ENCODE results near the gene RNF144A. TPM values are rescaled to one million over a fixed set of nuclear protein-coding genes. Genes with fewer than 3 reads are reported as not detected.
A peak's percentile ranks its signal among the peaks of the same experiment; 100 is the strongest.

Gene RNF144A
- polyA plus RNA-seq, 1 of the 3 experiments (the other 2 are of a cell fraction): 15.6 TPM

DNA sequence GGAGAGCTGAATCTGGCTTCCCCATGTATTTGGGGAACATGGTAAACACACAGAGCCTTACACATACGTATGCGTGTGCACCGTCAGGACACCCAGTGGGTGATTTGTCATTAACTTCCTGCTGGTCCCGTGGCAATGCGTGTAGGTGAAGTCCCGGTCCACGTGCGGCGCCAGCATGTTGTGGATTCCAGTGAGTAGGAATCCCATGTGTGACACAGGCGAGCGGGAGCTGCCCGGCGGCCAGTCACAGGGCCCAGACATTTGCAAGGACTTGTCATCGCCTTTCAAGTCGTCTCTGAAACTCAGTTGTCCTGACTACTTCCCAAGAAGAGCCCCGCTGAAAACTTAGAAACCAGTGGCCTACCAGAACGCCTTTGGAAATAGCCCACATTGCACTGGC is 102.0 kb downstream of the RNF144A start:
- H3K27ac ChIP-seq (ENCODE audit: low read depth in 2 of 2, low read length in 1 of 2): peak overlapping the region in 1 of 2 experiments; percentile 99; a peak in 2 of 4 replicates
- no peak for DNase-seq
- H3K4me3 ChIP-seq (ENCODE audit: low read depth in 2 of 2, low read length in 1 of 2): no peak overlapping the region
- H3K9ac ChIP-seq: no peak overlapping the region
- peaks cover 6 to 30% of the 10 kb centered on the region in 2 experiments for H3K36me3 ChIP-seq (replicated peaks in 1 of 2; ENCODE audit: control insufficient read depth in 1 of 2, insufficient read depth in 2 of 2, low read length in 1 of 2)
- H3K4me1 ChIP-seq (ENCODE audit: control insufficient read depth in 1 of 2, insufficient read depth in 2 of 2, low read depth in 1 of 2, low read length in 1 of 2): peaks cover 18 to 69% of the 10 kb centered on the region in 2 experiments
- no peak overlapping the region for H2AFZ ChIP-seq (ENCODE audit: low read depth)
- TF ChIP-seq EP300 (IDR thresholded peaks at IDR 0.05; ENCODE audit: borderline replicate concordance in 1 of 2, low read depth in 1 of 2, low read length in 1 of 2): no peak
- TF ChIP-seq ELF1 (IDR thresholded peaks at IDR 0.05): no peak
- no peak for TF ChIP-seq SIN3A (IDR thresholded peaks at IDR 0.05; ENCODE audit: borderline replicate concordance, low read depth, low read length)
- no peak for TF ChIP-seq TEAD4 (IDR thresholded peaks at IDR 0.05; ENCODE audit: borderline replicate concordance, insufficient read depth)
- TF ChIP-seq MXI1 (IDR thresholded peaks at IDR 0.05; ENCODE audit: low read depth, low read length): no peak
- TF ChIP-seq FOSL2 (IDR thresholded peaks at IDR 0.05; ENCODE audit: borderline replicate concordance, low read depth): no peak
- TF ChIP-seq NFIC (IDR thresholded peaks at IDR 0.05; ENCODE audit: borderline replicate concordance): no peak
- TF ChIP-seq, protein P1, sequence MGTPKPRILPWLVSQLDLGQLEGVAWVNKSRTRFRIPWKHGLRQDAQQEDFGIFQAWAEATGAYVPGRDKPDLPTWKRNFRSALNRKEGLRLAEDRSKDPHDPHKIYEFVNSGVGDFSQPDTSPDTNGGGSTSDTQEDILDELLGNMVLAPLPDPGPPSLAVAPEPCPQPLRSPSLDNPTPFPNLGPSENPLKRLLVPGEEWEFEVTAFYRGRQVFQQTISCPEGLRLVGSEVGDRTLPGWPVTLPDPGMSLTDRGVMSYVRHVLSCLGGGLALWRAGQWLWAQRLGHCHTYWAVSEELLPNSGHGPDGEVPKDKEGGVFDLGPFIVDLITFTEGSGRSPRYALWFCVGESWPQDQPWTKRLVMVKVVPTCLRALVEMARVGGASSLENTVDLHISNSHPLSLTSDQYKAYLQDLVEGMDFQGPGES (IDR thresholded peaks at IDR 0.05; ENCODE audit: low read depth, low read length): no peak
- TF ChIP-seq, protein P2, sequence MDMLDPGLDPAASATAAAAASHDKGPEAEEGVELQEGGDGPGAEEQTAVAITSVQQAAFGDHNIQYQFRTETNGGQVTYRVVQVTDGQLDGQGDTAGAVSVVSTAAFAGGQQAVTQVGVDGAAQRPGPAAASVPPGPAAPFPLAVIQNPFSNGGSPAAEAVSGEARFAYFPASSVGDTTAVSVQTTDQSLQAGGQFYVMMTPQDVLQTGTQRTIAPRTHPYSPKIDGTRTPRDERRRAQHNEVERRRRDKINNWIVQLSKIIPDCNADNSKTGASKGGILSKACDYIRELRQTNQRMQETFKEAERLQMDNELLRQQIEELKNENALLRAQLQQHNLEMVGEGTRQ (IDR thresholded peaks at IDR 0.05; ENCODE audit: borderline replicate concordance, low read depth, low read length): no peak
- TF ChIP-seq YY1 (IDR thresholded peaks at IDR 0.05; ENCODE audit: low read depth): no peak
- H4K20me1 ChIP-seq (ENCODE audit: insufficient read depth): no peaks in the 10 kb centered on the region
- no peak overlapping the region for H3K4me2 ChIP-seq
- CTCF ChIA-PET: interaction anchor here (0.9 to 17.6 kb wide), 8 partner anchors 10 to 124 kb away, joined by 3 to 437 read pairs (median 25); partner anchors contain the start of gene RNF144A
- WGBS (ENCODE audit: low lambda C conversion rate): 88% methylated on average over 16 of the region's 17 CpGs
- H3K9me2 ChIP-seq: no peaks in the 10 kb centered on the region
- H3K27me3 ChIP-seq (ENCODE audit: insufficient read depth): no peaks in the 10 kb centered on the region
- H3K79me2 ChIP-seq (ENCODE audit: insufficient read depth): no peaks in the 10 kb centered on the region
- no peaks in the 10 kb centered on the region for H3K9me3 ChIP-seq
- POLR2A ChIA-PET: interaction anchor here (1.3 to 1.8 kb wide), 2 partner anchors 11 to 26 kb away, joined by 3 to 4 read pairs; no protein-coding TSS in a partner anchor
- H3F3A ChIP-seq (replicated peaks; ENCODE audit: insufficient read depth): peaks cover 13% of the 10 kb centered on the region

DNA sequence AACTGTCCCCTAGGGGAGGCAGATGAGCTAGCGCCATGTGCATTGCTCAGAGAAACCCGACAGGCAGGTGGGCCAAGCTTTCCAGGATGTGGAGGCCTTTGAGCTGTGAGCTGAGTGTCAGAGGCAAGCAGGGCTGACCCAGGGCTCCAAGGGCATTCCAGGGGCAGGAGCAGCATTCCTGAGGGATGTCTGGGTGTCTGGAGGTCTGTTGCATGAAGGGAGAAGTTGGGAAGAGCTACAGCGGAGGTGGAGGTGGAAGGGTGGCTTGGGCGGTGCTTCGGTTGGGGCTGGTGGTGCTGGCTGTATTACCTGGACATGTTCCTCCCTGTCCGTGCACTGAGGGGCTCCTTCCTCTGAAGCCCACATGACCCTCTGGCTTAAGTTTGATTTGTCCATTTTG is 102.8 kb downstream of the RNF144A start:
- H3F3A ChIP-seq (replicated peaks; ENCODE audit: insufficient read depth): peaks cover 5% of the 10 kb centered on the region
- CTCF ChIA-PET: interaction anchor here (0.6 to 18.0 kb wide), 9 partner anchors 3 to 125 kb away, joined by 3 to 437 read pairs (median 26); partner anchors contain the start of gene RNF144A
- peaks cover 9 to 60% of the 10 kb centered on the region in 2 experiments for H3K4me1 ChIP-seq (ENCODE audit: control insufficient read depth in 1 of 2, insufficient read depth in 2 of 2, low read depth in 1 of 2, low read length in 1 of 2)
- no peak overlapping the region for H3K4me2 ChIP-seq
- DNase-seq: no peak
- H3K9ac ChIP-seq: no peak overlapping the region
- 98% methylated on average over 5 of the region's 6 CpGs for WGBS (ENCODE audit: low lambda C conversion rate)
- no peaks in the 10 kb centered on the region for H4K20me1 ChIP-seq (ENCODE audit: insufficient read depth)
- H3K27me3 ChIP-seq (ENCODE audit: insufficient read depth): no peaks in the 10 kb centered on the region
- no peaks in the 10 kb centered on the region for H3K9me3 ChIP-seq
- H3K36me3 ChIP-seq (replicated peaks in 1 of 2; ENCODE audit: control insufficient read depth in 1 of 2, insufficient read depth in 2 of 2, low read length in 1 of 2): peaks cover 13 to 34% of the 10 kb centered on the region in 2 experiments
- no peaks in the 10 kb centered on the region for H3K9me2 ChIP-seq
- H3K79me2 ChIP-seq (ENCODE audit: insufficient read depth): no peaks in the 10 kb centered on the region
- POLR2A ChIA-PET: no interaction called here
- H2AFZ ChIP-seq (ENCODE audit: low read depth): no peak overlapping the region
- no peak overlapping the region for H3K27ac ChIP-seq (ENCODE audit: low read depth in 2 of 2, low read length in 1 of 2)
- no peak overlapping the region for H3K4me3 ChIP-seq (ENCODE audit: low read depth in 2 of 2, low read length in 1 of 2)
- no peak for TF ChIP-seq TAF1 (IDR thresholded peaks at IDR 0.05; ENCODE audit: borderline replicate concordance, low read depth, low read length)
- TF ChIP-seq RCOR1 (IDR thresholded peaks at IDR 0.05; ENCODE audit: low read length): no peak
- TF ChIP-seq RAD21 (IDR thresholded peaks at IDR 0.05; ENCODE audit: low read length): no peak
- TF ChIP-seq, protein P3, sequence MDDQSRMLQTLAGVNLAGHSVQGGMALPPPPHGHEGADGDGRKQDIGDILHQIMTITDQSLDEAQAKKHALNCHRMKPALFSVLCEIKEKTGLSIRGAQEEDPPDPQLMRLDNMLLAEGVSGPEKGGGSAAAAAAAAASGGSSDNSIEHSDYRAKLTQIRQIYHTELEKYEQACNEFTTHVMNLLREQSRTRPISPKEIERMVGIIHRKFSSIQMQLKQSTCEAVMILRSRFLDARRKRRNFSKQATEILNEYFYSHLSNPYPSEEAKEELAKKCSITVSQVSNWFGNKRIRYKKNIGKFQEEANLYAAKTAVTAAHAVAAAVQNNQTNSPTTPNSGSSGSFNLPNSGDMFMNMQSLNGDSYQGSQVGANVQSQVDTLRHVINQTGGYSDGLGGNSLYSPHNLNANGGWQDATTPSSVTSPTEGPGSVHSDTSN (IDR thresholded peaks at IDR 0.05): no peak
- no peak for TF ChIP-seq SMC3 (IDR thresholded peaks at IDR 0.05; ENCODE audit: low read depth, low read length)
- no peak for TF ChIP-seq FOSL2 (IDR thresholded peaks at IDR 0.05; ENCODE audit: borderline replicate concordance, low read depth)
- TF ChIP-seq NRF1 (IDR thresholded peaks at IDR 0.05; ENCODE audit: low read depth, low read length): no peak
- TF ChIP-seq, protein P4, sequence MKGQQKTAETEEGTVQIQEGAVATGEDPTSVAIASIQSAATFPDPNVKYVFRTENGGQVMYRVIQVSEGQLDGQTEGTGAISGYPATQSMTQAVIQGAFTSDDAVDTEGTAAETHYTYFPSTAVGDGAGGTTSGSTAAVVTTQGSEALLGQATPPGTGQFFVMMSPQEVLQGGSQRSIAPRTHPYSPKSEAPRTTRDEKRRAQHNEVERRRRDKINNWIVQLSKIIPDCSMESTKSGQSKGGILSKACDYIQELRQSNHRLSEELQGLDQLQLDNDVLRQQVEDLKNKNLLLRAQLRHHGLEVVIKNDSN (IDR thresholded peaks at IDR 0.05; ENCODE audit: borderline replicate concordance, low read depth): no peak
- TF ChIP-seq MEF2A (IDR thresholded peaks at IDR 0.05; ENCODE audit: borderline replicate concordance, low read depth): no peak
- TF ChIP-seq FOXJ3 (CRISPR knock-in tag; IDR thresholded peaks at IDR 0.05): no peak
- no peak for TF ChIP-seq EZH2phosphoT487 (IDR thresholded peaks at IDR 0.05; ENCODE audit: borderline replicate concordance, low read depth)
- no peak for TF ChIP-seq EP300 (IDR thresholded peaks at IDR 0.05; ENCODE audit: borderline replicate concordance in 1 of 2, low read depth in 1 of 2, low read length in 1 of 2)
- TF ChIP-seq, protein P5, sequence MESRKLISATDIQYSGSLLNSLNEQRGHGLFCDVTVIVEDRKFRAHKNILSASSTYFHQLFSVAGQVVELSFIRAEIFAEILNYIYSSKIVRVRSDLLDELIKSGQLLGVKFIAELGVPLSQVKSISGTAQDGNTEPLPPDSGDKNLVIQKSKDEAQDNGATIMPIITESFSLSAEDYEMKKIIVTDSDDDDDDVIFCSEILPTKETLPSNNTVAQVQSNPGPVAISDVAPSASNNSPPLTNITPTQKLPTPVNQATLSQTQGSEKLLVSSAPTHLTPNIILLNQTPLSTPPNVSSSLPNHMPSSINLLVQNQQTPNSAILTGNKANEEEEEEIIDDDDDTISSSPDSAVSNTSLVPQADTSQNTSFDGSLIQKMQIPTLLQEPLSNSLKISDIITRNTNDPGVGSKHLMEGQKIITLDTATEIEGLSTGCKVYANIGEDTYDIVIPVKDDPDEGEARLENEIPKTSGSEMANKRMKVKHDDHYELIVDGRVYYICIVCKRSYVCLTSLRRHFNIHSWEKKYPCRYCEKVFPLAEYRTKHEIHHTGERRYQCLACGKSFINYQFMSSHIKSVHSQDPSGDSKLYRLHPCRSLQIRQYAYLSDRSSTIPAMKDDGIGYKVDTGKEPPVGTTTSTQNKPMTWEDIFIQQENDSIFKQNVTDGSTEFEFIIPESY (IDR thresholded peaks at IDR 0.05; ENCODE audit: borderline replicate concordance, low read depth): no peak
- TF ChIP-seq GATA2 (CRISPR knock-in tag; IDR thresholded peaks at IDR 0.05): no peak
- no peak for TF ChIP-seq ELF1 (IDR thresholded peaks at IDR 0.05)
